ENCODE results near the gene SMU1.
"Not testable (repeated sequence)": the region's sequence is repeated elsewhere in the genome, so short reads cannot be mapped to it uniquely, and the experiment has no call there.

SMU1 gene

DNA sequence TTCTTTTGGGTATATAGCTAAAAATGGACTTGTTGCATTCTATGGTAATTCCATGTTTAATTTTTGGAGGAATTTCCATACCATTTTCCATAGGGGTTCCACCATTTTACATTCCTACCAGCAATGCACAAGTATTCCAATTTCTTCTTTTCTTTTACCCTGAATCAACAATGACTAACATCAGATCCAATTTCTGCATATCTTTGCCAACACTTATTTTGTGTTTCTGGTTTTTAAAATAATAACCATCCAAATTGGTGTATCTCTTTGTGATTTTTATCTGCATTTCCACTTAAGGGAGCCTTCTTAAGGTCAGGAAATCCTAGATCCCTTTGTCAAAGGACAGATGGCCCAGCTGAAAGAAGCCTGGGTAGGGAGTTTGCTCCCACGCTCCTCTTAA is 29.5 kb upstream of the SMU1 start:
- DNase-seq (ENCODE audit: low read depth, low spot score): no peak
- no peak overlapping the region for H3K4me3 ChIP-seq (ENCODE audit: low read length)
- WGBS (ENCODE audit: insufficient coverage, insufficient read length): no CpG with 5 or more reads among the region's 1 CpG
- no peak overlapping the region for H3K27ac ChIP-seq (ENCODE audit: low read length)
- no peaks in the 10 kb centered on the region for H3K27me3 ChIP-seq (ENCODE audit: control insufficient read depth, insufficient read depth, low read length)
- H3K36me3 ChIP-seq (ENCODE audit: control insufficient read depth, insufficient read depth, low read length): no peaks in the 10 kb centered on the region
- no peaks in the 10 kb centered on the region for H3K9me3 ChIP-seq (ENCODE audit: control insufficient read depth, insufficient read depth, low read length)
- 0 out of 2 replicates have a peak, but pooled peaks cover 4% of the 10 kb centered on the region for H3K4me1 ChIP-seq (ENCODE audit: control insufficient read depth, insufficient read depth, low read length)

DNA sequence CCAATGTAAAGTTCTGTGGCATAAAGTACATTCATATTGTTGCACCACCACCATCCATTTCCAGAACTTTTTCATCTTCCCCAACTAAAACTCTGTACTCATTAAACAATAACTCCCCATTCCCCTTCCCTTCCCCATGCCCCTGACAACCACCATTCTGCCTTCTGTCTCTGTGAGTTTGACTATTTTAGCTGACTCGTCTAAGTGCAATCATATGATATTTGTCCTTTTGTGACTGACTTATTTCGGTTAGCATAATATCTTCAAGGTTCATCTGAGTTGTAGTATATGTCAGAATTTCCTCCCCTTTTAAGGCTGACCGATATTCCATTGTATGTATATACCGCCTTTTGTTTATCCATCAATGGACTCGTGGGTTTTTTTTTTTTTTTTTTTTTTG is 29.0 kb upstream of the SMU1 start:
- Histone ChIP-seq H3K4me1 (ENCODE audit: control insufficient read depth, insufficient read depth, low read length) (0 out of 2 replicates have a peak, but pooled peaks cover 4% of the 10 kb centered on the region), H3K4me3 (ENCODE audit: low read length) (no peak overlapping the region), H3K36me3 (ENCODE audit: control insufficient read depth, insufficient read depth, low read length) (no peaks in the 10 kb centered on the region), H3K27me3 (ENCODE audit: control insufficient read depth, insufficient read depth, low read length) (no peaks in the 10 kb centered on the region), H3K27ac (ENCODE audit: low read length) (no peak overlapping the region), H3K9me3 (ENCODE audit: control insufficient read depth, insufficient read depth, low read length) (no peaks in the 10 kb centered on the region)
- DNase-seq (ENCODE audit: low read depth, low spot score): no peak
- no CpG with 5 or more reads among the region's 5 CpGs for WGBS (ENCODE audit: insufficient coverage, insufficient read length)

DNA sequence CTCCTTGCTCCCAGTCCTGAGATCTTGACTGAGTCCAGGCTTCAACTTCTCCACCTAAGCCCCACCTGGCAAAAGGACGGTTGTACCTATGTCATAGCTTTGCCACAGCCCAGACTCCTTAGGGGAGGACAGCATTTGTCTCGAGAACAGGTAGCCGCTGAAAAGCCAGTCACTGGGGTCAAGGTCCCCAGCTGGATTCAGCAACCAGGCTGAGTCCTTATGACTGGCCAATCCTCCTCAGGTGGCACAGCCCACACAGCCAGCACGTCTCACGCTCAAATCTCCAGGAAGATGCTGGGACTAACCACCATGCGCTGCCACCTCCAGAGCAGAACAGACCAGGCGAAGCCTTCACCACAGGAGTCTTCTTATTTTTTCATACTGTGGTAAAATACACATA is 27.9 kb upstream of the SMU1 start:
- Histone ChIP-seq H3K9me3 (ENCODE audit: control insufficient read depth, insufficient read depth, low read length) (no peaks in the 10 kb centered on the region), H3K27me3 (ENCODE audit: control insufficient read depth, insufficient read depth, low read length) (no peaks in the 10 kb centered on the region), H3K4me3 (ENCODE audit: low read length) (no peak overlapping the region), H3K27ac (ENCODE audit: low read length) (no peak overlapping the region), H3K36me3 (ENCODE audit: control insufficient read depth, insufficient read depth, low read length) (no peaks in the 10 kb centered on the region), H3K4me1 (ENCODE audit: control insufficient read depth, insufficient read depth, low read length) (0 out of 2 replicates have a peak, but pooled peaks cover 4% of the 10 kb centered on the region)
- WGBS (ENCODE audit: insufficient coverage, insufficient read length): no CpG with 5 or more reads among the region's 7 CpGs
- DNase-seq (ENCODE audit: low read depth, low spot score): no peak

DNA sequence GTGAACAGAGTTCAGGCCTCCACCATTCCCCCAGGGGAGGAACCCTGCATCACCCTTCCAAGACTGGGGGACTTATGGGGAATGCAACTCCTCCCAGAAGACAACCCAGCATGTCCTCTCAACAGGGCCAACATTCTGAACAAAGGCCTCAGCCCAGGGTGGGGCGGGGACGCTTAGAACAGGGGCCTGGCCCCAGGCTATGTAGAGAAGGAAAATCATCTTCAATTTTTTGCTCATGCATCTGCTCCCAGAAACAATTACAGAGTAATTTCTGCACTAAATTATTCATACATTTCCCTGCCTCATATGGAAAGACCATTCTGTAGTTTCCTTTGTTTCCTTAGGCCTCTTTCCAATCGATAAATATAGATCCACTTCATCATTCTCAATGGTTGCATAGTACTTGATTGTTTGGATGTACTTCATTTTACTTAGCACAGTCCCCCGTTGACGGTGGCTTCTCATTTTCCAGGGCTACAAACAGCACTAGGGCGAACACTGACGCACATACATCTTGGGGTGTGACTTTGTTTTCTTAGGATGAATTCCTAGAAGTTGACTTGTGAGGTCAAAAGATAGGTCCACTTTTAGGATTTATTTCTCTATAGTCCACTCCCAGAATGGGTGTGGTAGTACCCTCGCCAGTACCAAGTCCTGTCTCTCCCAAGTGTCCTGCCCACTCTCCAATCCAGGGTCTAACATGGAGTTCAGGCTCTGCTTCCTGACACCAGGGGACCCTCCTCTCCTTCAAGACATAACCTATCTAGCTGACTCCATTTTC is 27.2 kb upstream of the SMU1 start:
- no peak for DNase-seq (ENCODE audit: low read depth, low spot score)
- Histone ChIP-seq H3K4me1 (ENCODE audit: control insufficient read depth, insufficient read depth, low read length) (0 out of 2 replicates have a peak, but pooled peaks cover 4% of the 10 kb centered on the region), H3K4me3 (ENCODE audit: low read length) (no peak overlapping the region), H3K36me3 (ENCODE audit: control insufficient read depth, insufficient read depth, low read length) (no peaks in the 10 kb centered on the region), H3K9me3 (ENCODE audit: control insufficient read depth, insufficient read depth, low read length) (no peaks in the 10 kb centered on the region), H3K27me3 (ENCODE audit: control insufficient read depth, insufficient read depth, low read length) (no peaks in the 10 kb centered on the region), H3K27ac (ENCODE audit: low read length) (no peak overlapping the region)
- no CpG with 5 or more reads among the region's 8 CpGs for WGBS (ENCODE audit: insufficient coverage, insufficient read length)

DNA sequence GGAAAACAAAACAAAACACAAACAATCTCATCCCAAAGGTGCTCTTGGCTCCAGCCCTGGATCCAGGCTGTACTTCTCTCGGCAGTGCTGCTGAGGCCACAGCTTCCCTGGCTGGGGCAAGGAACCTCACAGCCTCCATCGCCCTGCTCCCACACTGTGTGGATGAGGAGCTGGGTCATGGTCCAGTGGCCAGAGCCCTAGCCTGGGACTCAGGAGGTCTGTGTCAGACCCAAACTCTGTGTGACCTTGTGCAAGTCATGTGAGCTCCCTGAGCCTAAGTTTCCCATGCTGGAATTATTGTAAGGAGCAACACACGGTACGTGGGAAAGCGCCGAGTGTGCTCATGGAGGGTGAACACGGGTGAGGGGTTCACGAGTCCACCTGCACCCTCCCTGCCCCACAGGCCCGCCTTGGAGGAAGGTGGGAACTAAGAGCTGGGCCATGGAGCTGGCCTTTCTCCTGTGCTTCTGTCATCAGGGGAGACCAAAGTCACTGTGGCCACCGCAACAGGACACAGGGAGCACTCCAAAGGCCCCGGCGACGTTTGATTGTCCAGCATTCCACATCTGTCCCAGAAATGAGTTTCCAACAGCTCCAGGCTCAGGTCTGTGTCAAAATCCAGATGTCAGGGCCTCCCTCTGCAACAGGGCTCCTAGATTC is 26.2 kb upstream of the SMU1 start:
- Histone ChIP-seq H3K36me3 (ENCODE audit: control insufficient read depth, insufficient read depth, low read length) (no peaks in the 10 kb centered on the region), H3K4me1 (ENCODE audit: control insufficient read depth, insufficient read depth, low read length) (0 out of 2 replicates have a peak, but pooled peaks cover 2% of the 10 kb centered on the region), H3K27me3 (ENCODE audit: control insufficient read depth, insufficient read depth, low read length) (no peaks in the 10 kb centered on the region), H3K9me3 (ENCODE audit: control insufficient read depth, insufficient read depth, low read length) (no peaks in the 10 kb centered on the region), H3K27ac (ENCODE audit: low read length) (no peak overlapping the region), H3K4me3 (ENCODE audit: low read length) (no peak overlapping the region)
- DNase-seq (ENCODE audit: low read depth, low spot score): no peak
- no CpG with 5 or more reads among the region's 13 CpGs for WGBS (ENCODE audit: insufficient coverage, insufficient read length)

DNA sequence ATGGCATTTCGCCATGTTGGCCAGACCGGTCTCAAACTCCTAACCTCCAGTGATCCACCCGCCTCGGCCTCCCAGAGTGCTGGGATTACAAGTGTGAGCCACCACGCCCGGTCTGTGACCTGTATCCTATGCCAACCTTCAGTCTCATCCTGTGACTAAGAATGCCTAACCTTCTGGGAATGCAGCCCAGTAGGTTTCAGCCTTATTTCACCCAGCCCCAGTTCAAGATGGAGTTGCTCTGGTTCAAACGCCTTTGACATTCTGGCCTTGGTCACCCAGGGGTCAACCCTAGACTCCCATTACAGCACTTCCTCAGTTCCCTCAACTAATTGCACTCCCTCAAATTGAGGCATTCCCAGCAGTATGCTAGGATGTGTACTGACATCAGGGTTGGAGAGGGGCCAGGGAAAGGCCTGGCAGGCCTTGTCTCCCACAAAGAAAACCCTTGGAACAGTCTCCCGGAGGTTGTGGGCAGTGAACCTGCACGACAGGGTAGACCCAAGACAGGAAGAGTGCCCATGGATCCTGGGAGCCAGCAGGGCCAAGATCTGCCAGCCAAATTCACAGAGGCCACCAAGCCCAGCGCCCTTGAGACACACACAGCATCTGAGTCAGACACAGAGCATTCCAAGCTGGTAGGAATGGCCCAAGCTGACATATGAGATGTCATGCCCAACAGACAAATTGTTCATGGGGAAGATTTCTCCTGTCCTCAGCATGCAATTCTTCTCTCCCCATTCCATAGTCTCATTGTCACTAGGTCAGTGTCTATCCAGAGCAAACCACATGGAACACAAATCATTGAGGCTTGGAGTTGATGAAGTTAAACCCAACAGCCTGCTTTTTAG is 24.9 kb upstream of the SMU1 start:
- no peak overlapping the region for H3K4me3 ChIP-seq (ENCODE audit: low read length)
- WGBS (ENCODE audit: insufficient coverage, insufficient read length): no CpG with 5 or more reads among the region's 10 CpGs
- no peak overlapping the region for H3K27ac ChIP-seq (ENCODE audit: low read length)
- H3K4me1 ChIP-seq (ENCODE audit: control insufficient read depth, insufficient read depth, low read length): 0 out of 2 replicates have a peak, but pooled peaks cover 1% of the 10 kb centered on the region
- H3K9me3 ChIP-seq (ENCODE audit: control insufficient read depth, insufficient read depth, low read length): no peaks in the 10 kb centered on the region
- H3K27me3 ChIP-seq (ENCODE audit: control insufficient read depth, insufficient read depth, low read length): no peaks in the 10 kb centered on the region
- H3K36me3 ChIP-seq (ENCODE audit: control insufficient read depth, insufficient read depth, low read length): no peaks in the 10 kb centered on the region
- DNase-seq (ENCODE audit: low read depth, low spot score): no peak

DNA sequence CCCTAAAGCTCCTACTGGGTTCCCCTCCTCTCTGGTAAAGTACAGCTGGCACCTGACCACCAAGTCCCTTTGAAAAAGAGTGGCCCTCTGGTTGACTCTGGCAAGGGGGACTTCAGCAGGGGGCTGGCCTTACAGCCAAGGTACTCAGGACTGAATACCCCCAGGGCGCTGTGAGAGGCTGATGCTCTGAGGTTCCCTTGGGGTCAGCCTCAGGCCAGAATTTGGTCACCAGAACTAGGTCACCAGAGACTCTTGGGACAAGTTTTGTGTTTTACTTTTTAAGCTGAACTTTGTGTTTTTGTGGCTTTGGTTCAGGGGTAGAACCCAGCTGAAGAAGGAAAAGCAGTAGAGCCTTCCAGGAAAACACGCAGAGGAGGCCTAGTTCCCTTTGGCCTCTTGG is 23.3 kb upstream of the SMU1 start:
- Histone ChIP-seq H3K4me1 (ENCODE audit: control insufficient read depth, insufficient read depth, low read length) (0 out of 2 replicates have a peak, but pooled peaks cover 1% of the 10 kb centered on the region), H3K36me3 (ENCODE audit: control insufficient read depth, insufficient read depth, low read length) (no peaks in the 10 kb centered on the region), H3K9me3 (ENCODE audit: control insufficient read depth, insufficient read depth, low read length) (no peaks in the 10 kb centered on the region), H3K27ac (ENCODE audit: low read length) (no peak overlapping the region), H3K4me3 (ENCODE audit: low read length) (no peak overlapping the region), H3K27me3 (ENCODE audit: control insufficient read depth, insufficient read depth, low read length) (no peaks in the 10 kb centered on the region)
- WGBS (ENCODE audit: insufficient coverage, insufficient read length): no CpG with 5 or more reads among the region's 2 CpGs
- no peak for DNase-seq (ENCODE audit: low read depth, low spot score)

DNA sequence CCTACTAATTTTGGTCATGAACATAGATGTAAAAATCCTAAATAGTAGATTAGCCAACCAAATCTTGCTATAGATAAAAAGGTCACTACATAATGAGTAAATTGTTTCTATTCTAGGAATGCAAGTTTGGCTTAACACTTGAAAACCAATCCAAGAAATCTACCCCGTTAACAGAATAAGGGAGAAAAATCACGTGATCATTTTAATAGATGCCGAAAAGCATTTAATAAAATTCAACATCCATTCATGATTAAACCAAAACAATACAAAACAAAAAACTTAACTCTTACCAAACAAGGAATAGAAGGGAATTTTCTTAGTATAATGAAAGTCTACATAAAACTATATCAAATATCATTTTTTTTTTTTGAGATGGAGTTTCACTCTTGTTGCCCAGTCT is 20.7 kb upstream of the SMU1 start:
- no peaks in the 10 kb centered on the region for H3K27me3 ChIP-seq (ENCODE audit: control insufficient read depth, insufficient read depth, low read length)
- no peak overlapping the region for H3K4me3 ChIP-seq (ENCODE audit: low read length)
- H3K9me3 ChIP-seq (ENCODE audit: control insufficient read depth, insufficient read depth, low read length): no peaks in the 10 kb centered on the region
- H3K4me1 ChIP-seq (ENCODE audit: control insufficient read depth, insufficient read depth, low read length): no peaks in the 10 kb centered on the region
- 100% methylated on average over 1 of the region's 3 CpGs for WGBS (ENCODE audit: insufficient coverage, insufficient read length)
- H3K27ac ChIP-seq (ENCODE audit: low read length): no peak overlapping the region
- no peak for DNase-seq (ENCODE audit: low read depth, low spot score)
- no peaks in the 10 kb centered on the region for H3K36me3 ChIP-seq (ENCODE audit: control insufficient read depth, insufficient read depth, low read length)

DNA sequence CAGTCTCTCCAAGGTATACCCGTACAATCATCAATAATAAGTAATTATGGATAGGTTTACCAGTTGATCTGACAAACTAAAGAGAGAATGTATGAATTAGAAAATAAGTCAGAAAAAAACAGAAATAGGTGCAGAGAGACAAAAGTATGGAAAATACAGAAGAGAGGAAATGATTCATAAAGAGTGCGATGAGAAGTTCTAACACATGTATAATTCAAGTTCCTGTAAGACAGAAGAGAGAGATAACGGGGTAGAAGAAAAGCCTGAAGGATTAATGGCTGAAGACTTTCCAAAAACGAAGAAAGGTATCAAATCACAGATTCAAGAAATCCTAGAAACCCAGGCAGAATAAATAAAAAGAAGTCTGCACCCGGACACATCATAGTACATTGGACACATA is 16.2 kb upstream of the SMU1 start:
- H3K36me3 ChIP-seq (ENCODE audit: control insufficient read depth, insufficient read depth, low read length): no peaks in the 10 kb centered on the region
- H3K4me1 ChIP-seq (ENCODE audit: control insufficient read depth, insufficient read depth, low read length): no peaks in the 10 kb centered on the region
- no peaks in the 10 kb centered on the region for H3K9me3 ChIP-seq (ENCODE audit: control insufficient read depth, insufficient read depth, low read length)
- no CpG with 5 or more reads among the region's 5 CpGs for WGBS (ENCODE audit: insufficient coverage, insufficient read length)
- no peaks in the 10 kb centered on the region for H3K27me3 ChIP-seq (ENCODE audit: control insufficient read depth, insufficient read depth, low read length)
- DNase-seq (ENCODE audit: low read depth, low spot score): no peak
- no peak overlapping the region for H3K4me3 ChIP-seq (ENCODE audit: low read length)
- H3K27ac ChIP-seq (ENCODE audit: low read length): no peak overlapping the region

DNA sequence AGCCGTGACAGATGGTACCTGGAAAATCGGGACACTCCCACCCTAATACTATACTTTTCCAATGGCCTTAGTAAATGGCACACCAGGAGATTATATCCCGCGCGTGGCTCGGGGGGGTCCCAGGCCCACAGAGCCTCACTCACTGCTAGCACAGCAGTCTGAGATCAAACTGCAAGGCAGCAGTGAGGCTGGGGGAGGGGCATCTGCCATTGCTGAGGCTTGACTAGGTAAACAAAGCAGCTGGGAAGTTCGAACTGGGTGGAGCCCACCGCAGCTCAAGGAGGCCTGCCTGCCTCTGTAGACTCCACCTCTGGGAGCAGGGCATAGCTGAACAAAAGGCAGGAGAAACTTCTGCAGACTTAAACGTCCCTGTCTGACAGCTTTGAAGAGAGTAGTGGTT is 9.2 kb upstream of the SMU1 start:
- not testable (repeated sequence) for H3K27me3 ChIP-seq (ENCODE audit: control insufficient read depth, insufficient read depth, low read length); H3K27ac ChIP-seq (ENCODE audit: low read length); H3K9me3 ChIP-seq (ENCODE audit: control insufficient read depth, insufficient read depth, low read length); H3K4me1 ChIP-seq (ENCODE audit: control insufficient read depth, insufficient read depth, low read length); DNase-seq (ENCODE audit: low read depth, low spot score); H3K36me3 ChIP-seq (ENCODE audit: control insufficient read depth, insufficient read depth, low read length); H3K4me3 ChIP-seq (ENCODE audit: low read length)
- WGBS (ENCODE audit: insufficient coverage, insufficient read length): no CpG with 5 or more reads among the region's 9 CpGs
